ENCODE data around the gene FMN2.

FMN2 gene

GRCh38 chr1:240058049-240058448, 33.6 kb upstream of the FMN2 start:
- TF ChIP-seq CTCF (IDR thresholded peaks at IDR 0.05; ENCODE audit: low read depth, low read length, poor library complexity, severe bottlenecking) = no peak
- TF ChIP-seq EZH2phosphoT487 (IDR thresholded peaks at IDR 0.05; ENCODE audit: borderline replicate concordance, low read length) = no peak
- Histone ChIP-seq H3K9me3 (ENCODE audit: control insufficient read depth, insufficient read depth, low read length) (no peaks in the 10 kb centered on the region), H3K4me2 (ENCODE audit: low read length) (no peak overlapping the region), H3K27me3 (ENCODE audit: control insufficient read depth, low read length) (0 out of 2 replicates have a peak, but pooled peaks cover 3% of the 10 kb centered on the region), H3K79me2 (ENCODE audit: control insufficient read depth, low read length) (no peaks in the 10 kb centered on the region), H3K36me3 (ENCODE audit: control insufficient read depth, low read length) (no peaks in the 10 kb centered on the region), H3K4me1 (ENCODE audit: control insufficient read depth, low read length) (no peaks in the 10 kb centered on the region), H3K4me3 (ENCODE audit: low read length) (no peak overlapping the region), H4K20me1 (ENCODE audit: control insufficient read depth, insufficient read depth, low read depth, low read length) (no peaks in the 10 kb centered on the region), H3K9me2 (replicated peaks; ENCODE audit: control insufficient read depth, low read length) (no peaks in the 10 kb centered on the region), H3K27ac (ENCODE audit: low read depth, low read length) (no peak overlapping the region), H3F3A (ENCODE audit: control insufficient read depth, insufficient read depth) (no peaks in the 10 kb centered on the region)

GRCh38 chr1:240068961-240069360, 22.7 kb upstream of the FMN2 start:
- H3K9me3 ChIP-seq (ENCODE audit: control insufficient read depth, insufficient read depth, low read length) = no peaks in the 10 kb centered on the region
- no peaks in the 10 kb centered on the region for H3K4me1 ChIP-seq (ENCODE audit: control insufficient read depth, low read length)
- H3K79me2 ChIP-seq (ENCODE audit: control insufficient read depth, low read length) = no peaks in the 10 kb centered on the region
- no peaks in the 10 kb centered on the region for H3F3A ChIP-seq (ENCODE audit: control insufficient read depth, insufficient read depth)
- H3K9me2 ChIP-seq (replicated peaks; ENCODE audit: control insufficient read depth, low read length) = no peaks in the 10 kb centered on the region
- no peaks in the 10 kb centered on the region for H4K20me1 ChIP-seq (ENCODE audit: control insufficient read depth, insufficient read depth, low read depth, low read length)
- no peak overlapping the region for H3K4me2 ChIP-seq (ENCODE audit: low read length)
- no peak overlapping the region for H3K27ac ChIP-seq (ENCODE audit: low read depth, low read length)
- H3K4me3 ChIP-seq (ENCODE audit: low read length) = no peak overlapping the region
- H3K27me3 ChIP-seq (ENCODE audit: control insufficient read depth, low read length) = peaks cover 4% of the 10 kb centered on the region; the same call in 1 of the 2 replicates
- TF ChIP-seq EZH2phosphoT487 (IDR thresholded peaks at IDR 0.05; ENCODE audit: borderline replicate concordance, low read length) (no peak), CTCF (IDR thresholded peaks at IDR 0.05; ENCODE audit: low read depth, low read length, poor library complexity, severe bottlenecking) (no peak)
- H3K36me3 ChIP-seq (ENCODE audit: control insufficient read depth, low read length) = no peaks in the 10 kb centered on the region

- Histone ChIP-seq H3K27me3 (ENCODE audit: control insufficient read depth, low read length) (no peaks in the 10 kb centered on the region), H3K9me3 (ENCODE audit: control insufficient read depth, insufficient read depth, low read length) (no peaks in the 10 kb centered on the region), H3K4me1 (ENCODE audit: control insufficient read depth, low read length) (0 out of 2 replicates have a peak, but pooled peaks cover 3% of the 10 kb centered on the region), H4K20me1 (ENCODE audit: control insufficient read depth, insufficient read depth, low read depth, low read length) (no peaks in the 10 kb centered on the region), H3K9me2 (replicated peaks; ENCODE audit: control insufficient read depth, low read length) (no peaks in the 10 kb centered on the region), H3K4me2 (ENCODE audit: low read length) (no peak overlapping the region), H3K4me3 (ENCODE audit: low read length) (no peak overlapping the region), H3K27ac (ENCODE audit: low read depth, low read length) (no peak overlapping the region), H3F3A (ENCODE audit: control insufficient read depth, insufficient read depth) (no peaks in the 10 kb centered on the region), H3K79me2 (ENCODE audit: control insufficient read depth, low read length) (no peaks in the 10 kb centered on the region), H3K36me3 (ENCODE audit: control insufficient read depth, low read length) (no peaks in the 10 kb centered on the region)
- TF ChIP-seq CTCF (IDR thresholded peaks at IDR 0.05; ENCODE audit: low read depth, low read length, poor library complexity, severe bottlenecking) (no peak), EZH2phosphoT487 (IDR thresholded peaks at IDR 0.05; ENCODE audit: borderline replicate concordance, low read length) (no peak)
These were observed 21.5 kb upstream of the FMN2 start for GRCh38 chr1:240070188-240070587.

Data from DOHH2 (cell line).